ENCODE measurements around the gene PI4K2B.

The PI4K2B gene

GRCh38 chr4:25233737-25234389, at the start of gene PI4K2B (continued):
- TF ChIP-seq BCL11A (tag by site-specific recombination; IDR thresholded peaks at IDR 0.05; ENCODE audit: low read depth) (no peak), ZNF560 (tag by site-specific recombination; IDR thresholded peaks at IDR 0.05; ENCODE audit: borderline replicate concordance) (no peak), ZFP3 (tag by site-specific recombination; IDR thresholded peaks at IDR 0.05; ENCODE audit: low read depth) (no peak), MZF1 (tag by site-specific recombination; IDR thresholded peaks at IDR 0.05; ENCODE audit: borderline replicate concordance) (no peak), ZNF114 (tag by site-specific recombination; IDR thresholded peaks at IDR 0.05) (no peak), ZNF473 (tag by site-specific recombination; IDR thresholded peaks at IDR 0.05) (no peak), KLF7 (tag by site-specific recombination; IDR thresholded peaks at IDR 0.05; ENCODE audit: borderline replicate concordance) (peak; percentile 64; the same call in 1 of the 2 replicates), ZNF302 (tag by site-specific recombination; IDR thresholded peaks at IDR 0.05; ENCODE audit: low read depth) (no peak), ZNF341 (tag by site-specific recombination; IDR thresholded peaks at IDR 0.05; ENCODE audit: low read depth) (peak; percentile 87), ZSCAN18 (tag by site-specific recombination; IDR thresholded peaks at IDR 0.05) (no peak), ZNF112 (tag by site-specific recombination; IDR thresholded peaks at IDR 0.05) (no peak), ZNF280D (tag by site-specific recombination; IDR thresholded peaks at IDR 0.05) (no peak), YY2 (tag by site-specific recombination; IDR thresholded peaks at IDR 0.05) (no peak), OSR2 (tag by site-specific recombination; IDR thresholded peaks at IDR 0.05) (peak; percentile 93), EGR2 (tag by site-specific recombination; IDR thresholded peaks at IDR 0.05; ENCODE audit: low read depth) (no peak), ZNF747 (tag by site-specific recombination; IDR thresholded peaks at IDR 0.05) (no peak), ELK4 (IDR thresholded peaks at IDR 0.05; ENCODE audit: borderline replicate concordance, low read depth, low read length) (no peak), HIC1 (tag by site-specific recombination; IDR thresholded peaks at IDR 0.05) (peak; percentile 92), KLF8 (tag by site-specific recombination; IDR thresholded peaks at IDR 0.05) (peak; percentile 71; the same call in 1 of the 2 replicates), ZNF521 (tag by site-specific recombination; IDR thresholded peaks at IDR 0.05) (no peak), ZNF629 (tag by site-specific recombination; IDR thresholded peaks at IDR 0.05) (no peak), ZNF529 (tag by site-specific recombination; IDR thresholded peaks at IDR 0.05; ENCODE audit: insufficient replicate concordance) (no peak), ZNF843 (tag by site-specific recombination; IDR thresholded peaks at IDR 0.05) (no peak), ZNF549 (tag by site-specific recombination; IDR thresholded peaks at IDR 0.05) (no peak), SP3 (tag by site-specific recombination; IDR thresholded peaks at IDR 0.05) (peak; percentile 46), ZNF26 (tag by site-specific recombination; IDR thresholded peaks at IDR 0.05) (no peak), ZNF645 (tag by site-specific recombination; IDR thresholded peaks at IDR 0.05) (no peak), PRDM6 (tag by site-specific recombination; IDR thresholded peaks at IDR 0.05) (no peak)

Data from HEK293 (cell line).